GM19463 (cell line): ENCODE data around the gene PPP2CA.
A peak's percentile ranks its signal among the peaks of the same experiment; 100 is the strongest.
"Not testable (repeated sequence)": the region's sequence is repeated elsewhere in the genome, so short reads cannot be mapped to it uniquely, and the experiment has no call there.

Experiments used
- ATAC-seq: cut with Tn5 transposase; IDR thresholded peaks from one replicate; pipeline ENCODE4 v1.9.1; 2021; ENCODE audit warnings: mild to moderate bottlenecking, moderate library complexity; ENCODE audit not compliant: unreplicated experiment

Gene PPP2CA

GRCh38 chr5:134203630-134204029, 22.2 kb downstream of the PPP2CA start:
- no peak for ATAC-seq

- no peak for ATAC-seq
These were observed 30.2 kb downstream of the PPP2CA start for GRCh38 chr5:134195666-134196065.

- ATAC-seq, result no peak
These were observed 36.8 kb downstream of the PPP2CA start for GRCh38 chr5:134189031-134189430.

- ATAC-seq, result no peak
These were observed 37.8 kb downstream of the PPP2CA start for GRCh38 chr5:134188092-134188491.

- peak; percentile 87 for ATAC-seq
These were observed 41.4 kb downstream of the PPP2CA start for GRCh38 chr5:134184155-134185135.

- ATAC-seq, result no peak
These were observed 42.4 kb downstream of the PPP2CA start for GRCh38 chr5:134183481-134183880.

GRCh38 chr5:134178096-134178419, 47.8 kb downstream of the PPP2CA start:
- ATAC-seq, result no peak

GRCh38 chr5:134177369-134178095, 48.3 kb downstream of the PPP2CA start:
- ATAC-seq, result no peak

GRCh38 chr5:134176511-134177368, 49.1 kb downstream of the PPP2CA start, which contains the start of gene SKP1:
SKP1 (minus strand) TSS chr5:134176950; CDS start chr5:134174022, 2,928 bp downstream.
- peak; percentile 77 for ATAC-seq

GRCh38 chr5:134175921-134176510, 49.9 kb downstream of the PPP2CA start:
- peak; percentile 10 for ATAC-seq

GRCh38 chr5:134174841-134175839, 50.7 kb downstream of the PPP2CA start:
- no peak for ATAC-seq

GRCh38 chr5:134171972-134172371, 53.9 kb downstream of the PPP2CA start:
- no peak for ATAC-seq

GRCh38 chr5:134162592-134162991, 63.3 kb downstream of the PPP2CA start:
- ATAC-seq, result no peak

GRCh38 chr5:134161513-134162395, 64.1 kb downstream of the PPP2CA start:
- ATAC-seq, result no peak

- ATAC-seq, result no peak
These were observed 72.2 kb downstream of the PPP2CA start for GRCh38 chr5:134153657-134154056.

GRCh38 chr5:134153241-134153640, 72.6 kb downstream of the PPP2CA start:
- ATAC-seq, result no peak

- not testable (repeated sequence) for ATAC-seq
These were observed 73.6 kb downstream of the PPP2CA start for GRCh38 chr5:134152173-134152832.

GRCh38 chr5:134151723-134152122, 74.2 kb downstream of the PPP2CA start:
- ATAC-seq, result no peak
